ENCODE measurements around the gene STX8.

GRCh38 chr17:9431620-9432019 lies 144.0 kb downstream of the STX8 start:
- no peak for TF ChIP-seq GATA2 (IDR thresholded peaks at IDR 0.05; ENCODE audit: low read depth, low read length)
- TF ChIP-seq GATA3 (IDR thresholded peaks at IDR 0.05; ENCODE audit: low read depth, low read length): no peak

All from SH-SY5Y (cell line).